ENCODE data around the gene KRTDAP. TPM values are rescaled to one million over a fixed set of nuclear protein-coding genes. Genes with fewer than 3 reads are reported as not detected.

Gene KRTDAP
- total RNA-seq, 1 donor from 2014 or later = not detected

DNA sequence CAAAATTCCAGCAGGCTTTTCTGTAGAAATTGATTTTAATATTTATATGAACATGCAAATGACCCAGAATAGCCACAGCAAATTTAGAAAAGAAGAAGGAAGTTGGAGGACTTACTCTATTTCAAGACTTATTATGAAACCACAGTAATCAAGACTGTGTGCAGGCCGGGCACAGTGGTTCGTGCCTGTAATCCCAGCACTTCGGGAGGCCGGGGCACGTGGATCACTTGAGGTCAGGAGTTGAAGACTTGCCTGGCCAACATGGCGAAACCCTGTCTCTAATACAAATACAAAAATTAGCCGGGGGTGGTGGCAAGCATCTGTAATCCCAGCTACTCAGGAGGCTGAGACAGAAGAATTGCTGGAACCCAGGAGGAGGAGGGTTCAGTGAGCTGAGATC lies 48.2 kb downstream of the KRTDAP start:
- Mint-ChIP-seq H3K9me3 (no peaks in the 10 kb centered on the region), H3K27ac (no peak overlapping the region), H3K27me3 (no peaks in the 10 kb centered on the region), H3K4me3 (peak overlapping the region; percentile 50), H3K4me1 (peaks cover 36% of the 10 kb centered on the region), H3K36me3 (ENCODE audit: low read depth) (no peaks in the 10 kb centered on the region)
- ChIA-PET POLR2A (interaction anchor here (1.1 kb wide), 1 partner anchor 21 kb away, joined by 3 read pairs; no protein-coding TSS in a partner anchor), CTCF (no interaction called here)
- intact Hi-C loops (cut with micrococcal nuclease) = loop anchor here (5.0 kb wide), 1 partner anchor 35 kb away; no protein-coding TSS in a partner anchor
- TF ChIP-seq, protein P1, sequence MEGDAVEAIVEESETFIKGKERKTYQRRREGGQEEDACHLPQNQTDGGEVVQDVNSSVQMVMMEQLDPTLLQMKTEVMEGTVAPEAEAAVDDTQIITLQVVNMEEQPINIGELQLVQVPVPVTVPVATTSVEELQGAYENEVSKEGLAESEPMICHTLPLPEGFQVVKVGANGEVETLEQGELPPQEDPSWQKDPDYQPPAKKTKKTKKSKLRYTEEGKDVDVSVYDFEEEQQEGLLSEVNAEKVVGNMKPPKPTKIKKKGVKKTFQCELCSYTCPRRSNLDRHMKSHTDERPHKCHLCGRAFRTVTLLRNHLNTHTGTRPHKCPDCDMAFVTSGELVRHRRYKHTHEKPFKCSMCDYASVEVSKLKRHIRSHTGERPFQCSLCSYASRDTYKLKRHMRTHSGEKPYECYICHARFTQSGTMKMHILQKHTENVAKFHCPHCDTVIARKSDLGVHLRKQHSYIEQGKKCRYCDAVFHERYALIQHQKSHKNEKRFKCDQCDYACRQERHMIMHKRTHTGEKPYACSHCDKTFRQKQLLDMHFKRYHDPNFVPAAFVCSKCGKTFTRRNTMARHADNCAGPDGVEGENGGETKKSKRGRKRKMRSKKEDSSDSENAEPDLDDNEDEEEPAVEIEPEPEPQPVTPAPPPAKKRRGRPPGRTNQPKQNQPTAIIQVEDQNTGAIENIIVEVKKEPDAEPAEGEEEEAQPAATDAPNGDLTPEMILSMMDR (IDR thresholded peaks at IDR 0.05) = no peak
- DNase-seq (no peak), ATAC-seq (ENCODE audit: low read depth) (peak; percentile 50)

- Mint-ChIP-seq H3K36me3 (ENCODE audit: low read depth) (no peaks in the 10 kb centered on the region), H3K27me3 (no peaks in the 10 kb centered on the region), H3K9me3 (no peaks in the 10 kb centered on the region), H3K4me1 (peaks cover 42% of the 10 kb centered on the region), H3K4me3 (no peak overlapping the region), H3K27ac (peak overlapping the region; percentile 8)
- CTCF ChIA-PET = no interaction called here
- POLR2A ChIA-PET = no interaction called here
- intact Hi-C loops (cut with micrococcal nuclease) = loop anchor here (5.0 kb wide), 1 partner anchor 33 kb away; no protein-coding TSS in a partner anchor
- ATAC-seq (ENCODE audit: low read depth) (no peak), DNase-seq (no peak)
- TF ChIP-seq, protein P1 (IDR thresholded peaks at IDR 0.05) = no peak
Observed at GRCh38 chr19:35439921-35440320, 50.3 kb downstream of the KRTDAP start.

GRCh38 chr19:35438527-35438926 lies 51.7 kb downstream of the KRTDAP start:
- CTCF ChIA-PET = no interaction called here
- no peak for ATAC-seq (ENCODE audit: low read depth)
- intact Hi-C loops (cut with micrococcal nuclease) = no loop called here

GRCh38 chr19:35438096-35438495 lies 52.2 kb downstream of the KRTDAP start:
- DNase-seq (no peak), ATAC-seq (ENCODE audit: low read depth) (no peak)
- H3K27ac Mint-ChIP-seq = no peak overlapping the region
- H3K4me3 Mint-ChIP-seq = no peak overlapping the region
- ChIA-PET POLR2A (interaction anchor here (0.9 kb wide), 1 partner anchor 10 kb away, joined by 3 read pairs; no protein-coding TSS in a partner anchor), CTCF (no interaction called here)
- peaks cover 40% of the 10 kb centered on the region for H3K4me1 Mint-ChIP-seq
- intact Hi-C loops (cut with micrococcal nuclease) = no loop called here
- TF ChIP-seq, protein P1 (IDR thresholded peaks at IDR 0.05) = no peak
- no peaks in the 10 kb centered on the region for H3K36me3 Mint-ChIP-seq (ENCODE audit: low read depth)
- H3K27me3 Mint-ChIP-seq = no peaks in the 10 kb centered on the region
- no peaks in the 10 kb centered on the region for H3K9me3 Mint-ChIP-seq

More at GRCh38 chr19:35438527-35438926, 51.7 kb downstream of the KRTDAP start:
- Mint-ChIP-seq H3K4me1 (peaks cover 40% of the 10 kb centered on the region), H3K4me3 (no peak overlapping the region), H3K9me3 (no peaks in the 10 kb centered on the region), H3K27ac (no peak overlapping the region), H3K27me3 (no peaks in the 10 kb centered on the region), H3K36me3 (ENCODE audit: low read depth) (no peaks in the 10 kb centered on the region)
- no peak for DNase-seq
- POLR2A ChIA-PET = interaction anchor here (0.7 to 0.9 kb wide), 2 partner anchors 10 to 91 kb away, joined by 3 to 4 read pairs; partner anchors contain the start of gene FFAR1
- TF ChIP-seq, protein P1 (IDR thresholded peaks at IDR 0.05) = no peak

- ATAC-seq (ENCODE audit: low read depth) (no peak), DNase-seq (no peak)
- intact Hi-C loops (cut with micrococcal nuclease) = no loop called here
- Mint-ChIP-seq H3K4me1 (peaks cover 36% of the 10 kb centered on the region), H3K4me3 (no peak overlapping the region), H3K27ac (no peak overlapping the region), H3K27me3 (no peaks in the 10 kb centered on the region), H3K9me3 (no peaks in the 10 kb centered on the region), H3K36me3 (ENCODE audit: low read depth) (no peaks in the 10 kb centered on the region)
- TF ChIP-seq, protein P1 (IDR thresholded peaks at IDR 0.05) = no peak
- ChIA-PET CTCF (no interaction called here), POLR2A (interaction anchor here (0.6 to 1.0 kb wide), 2 partner anchors 25 to 157 kb away, joined by 3 read pairs; no protein-coding TSS in a partner anchor)
Observed at GRCh38 chr19:35437406-35437951, 52.8 kb downstream of the KRTDAP start.

Other genes starting within 250 kb of the KRTDAP start
- gene LSR, start 241.5 kb downstream of the KRTDAP start, total RNA-seq = 16.4 and 18.0 TPM in 2 replicates
- gene USF2, start 221.5 kb downstream of the KRTDAP start, total RNA-seq = 233 and 236 TPM in 2 replicates
- 1.3 and 2.2 TPM in 2 replicates for gene HAMP, start 207.9 kb downstream of the KRTDAP start, total RNA-seq
- 0.22 and 0.31 TPM in 2 replicates for gene MAG, start 198.3 kb downstream of the KRTDAP start, total RNA-seq
- gene CD22, start 161.3 kb downstream of the KRTDAP start, total RNA-seq = 920 and 1,096 TPM in 2 replicates
- gene FFAR1, start 142.6 kb downstream of the KRTDAP start, total RNA-seq = 5.1 and 6.0 TPM in 2 replicates
- gene FFAR3, start 132.0 kb downstream of the KRTDAP start, total RNA-seq = 0.16 TPM in 1 of 2 replicates, not detected in the other
- not detected in 2 replicates for gene GPR42, start 119.4 kb downstream of the KRTDAP start, total RNA-seq
- not detected in 2 replicates for gene FFAR2, start 42.2 kb downstream of the KRTDAP start, total RNA-seq
- 1.5 and 1.7 TPM in 2 replicates for gene DMKN, start 23.2 kb upstream of the KRTDAP start, total RNA-seq
- gene SBSN, start 37.8 kb upstream of the KRTDAP start, total RNA-seq = not detected in 2 replicates
- not detected in 2 replicates for gene GAPDHS, start 43.0 kb upstream of the KRTDAP start, total RNA-seq
- 46.9 and 55.3 TPM in 2 replicates for gene TMEM147, start 55.2 kb upstream of the KRTDAP start, total RNA-seq
- not detected in 2 replicates for gene ATP4A, start 73.2 kb upstream of the KRTDAP start, total RNA-seq
- gene PMIS2, start 95.7 kb upstream of the KRTDAP start, total RNA-seq = not detected in 2 replicates
- 31.5 and 36.1 TPM in 2 replicates for gene HAUS5, start 122.3 kb upstream of the KRTDAP start, total RNA-seq
- gene RBM42, start 138.6 kb upstream of the KRTDAP start, total RNA-seq = 73.6 and 76.1 TPM in 2 replicates
- 0.32 TPM in 1 of 2 replicates, not detected in the other for gene ETV2, start 151.3 kb upstream of the KRTDAP start, total RNA-seq
- gene COX6B1, start 157.9 kb upstream of the KRTDAP start, total RNA-seq = 334 and 401 TPM in 2 replicates
- gene UPK1A, start 176.1 kb upstream of the KRTDAP start, total RNA-seq = not detected in 2 replicates
- 16.4 and 21.4 TPM in 2 replicates for gene ZBTB32, start 214.1 kb upstream of the KRTDAP start, total RNA-seq
- 65.6 and 65.8 TPM in 2 replicates for gene KMT2B, start 227.5 kb upstream of the KRTDAP start, total RNA-seq

All from activated B cell treated with CpG ODN at 0.5 μM for 24 hours (primary cell).